SK-N-SH (cell line): ENCODE results near the gene AGRP. TPM values are rescaled to one million over a fixed set of nuclear protein-coding genes. Genes with fewer than 3 reads are reported as not detected.

ENCODE experiments used
- CTCF ChIA-PET: fragments of 300-600, 350-600 bp; formaldehyde crosslinking; extraction: SDS; loops from one replicate; lab custom pipeline; 2021; lab: Yijun Ruan, JAX
- POLR2A ChIA-PET: fragments of 350-600 bp; sonication (Branson Sonifier 250); formaldehyde crosslinking; extraction: SDS; loops from one replicate; lab custom pipeline; 2020; ENCODE audit warnings: antibody characterized with exemption, inconsistent platforms; lab: Yijun Ruan, JAX
- DNase-seq: peaks from one replicate; pipeline ENCODE4 v3.0.0; 2012
- H2AFZ ChIP-seq: fragments of 200-600 bp; sonication (generic); 2 replicates; pipeline ENCODE4 v1.8.1; 2016; ENCODE audit warnings: antibody characterized with exemption, mild to moderate bottlenecking, low read depth
- H3F3A ChIP-seq: fragments of 200-600 bp; sonication (generic); replicated peaks from 2 replicates; pipeline ENCODE3; 2016; ENCODE audit warnings: antibody characterized with exemption, mild to moderate bottlenecking; ENCODE audit not compliant: insufficient read depth
- H3K27ac ChIP-seq, 2 experiments: fragments of 200-500 bp in 1 of 2; fragments of 200-600 bp in 1 of 2; sonication (Bioruptor generic) in 1 of 2; sonication (generic), shearing (Covaris generic) in 1 of 2; 2 replicates each; pipeline versions ENCODE4 v1.5.1 to v1.6.1; 2014 to 2016; ENCODE audit warnings: low read depth in 2 of 2, inconsistent platforms in 1 of 2, low read length in 1 of 2, mild to moderate bottlenecking in 1 of 2, mixed read lengths in 1 of 2
- H3K27me3 ChIP-seq: fragments of 200-600 bp; sonication (generic), shearing (Covaris generic); 2 replicates; pipeline ENCODE4 v1.6.1; 2016; ENCODE audit warnings: mixed run types; ENCODE audit not compliant: insufficient read depth
- H3K36me3 ChIP-seq, 2 experiments: fragments of 200-500 bp in 1 of 2; fragments of 200-600 bp in 1 of 2; sonication (Bioruptor generic) in 1 of 2; sonication (generic) in 1 of 2; replicated peaks in 1 of 2; 2 replicates each; pipeline versions ENCODE3 to v1.5.1; 2014 to 2016; ENCODE audit warnings: low read length in 1 of 2, mild to moderate bottlenecking in 1 of 2; ENCODE audit not compliant: insufficient read depth in 2 of 2, control insufficient read depth in 1 of 2
- H3K4me1 ChIP-seq, 2 experiments: fragments of 200-500 bp in 1 of 2; fragments of 200-600 bp in 1 of 2; sonication (Bioruptor generic) in 1 of 2; sonication (generic), shearing (Covaris generic) in 1 of 2; 2 replicates each; pipeline versions ENCODE4 v1.5.1 to v1.6.1; 2014 to 2016; ENCODE audit warnings: low read depth in 1 of 2, low read length in 1 of 2, mixed run types in 1 of 2; ENCODE audit not compliant: insufficient read depth in 2 of 2, control insufficient read depth in 1 of 2
- H3K4me2 ChIP-seq: fragments of 200-600 bp; sonication (generic), shearing (Covaris generic); 2 replicates; pipeline ENCODE4 v1.6.1; 2017; ENCODE audit warnings: mixed run types
- H3K4me3 ChIP-seq, 2 experiments: fragments of 200-500 bp in 1 of 2; fragments of 200-600 bp in 1 of 2; sonication (Bioruptor generic) in 1 of 2; sonication (generic), shearing (Covaris generic) in 1 of 2; 2 replicates each; pipeline versions ENCODE4 v1.5.1 to v1.8.1; 2014 to 2016; ENCODE audit warnings: low read depth in 2 of 2, inconsistent platforms in 1 of 2, low read length in 1 of 2, mild to moderate bottlenecking in 1 of 2, mixed read lengths in 1 of 2, moderate library complexity in 1 of 2
- H3K79me2 ChIP-seq: fragments of 200-600 bp; sonication (generic); 2 replicates; pipeline ENCODE4 v1.8.1; 2017; ENCODE audit warnings: mild to moderate bottlenecking; ENCODE audit not compliant: insufficient read depth
- H3K9ac ChIP-seq: fragments of 200-600 bp; sonication (generic); 2 replicates; pipeline ENCODE4 v1.6.1; 2017; ENCODE audit warnings: mixed run types
- H3K9me2 ChIP-seq: fragments of 200-600 bp; sonication (generic); 2 replicates; pipeline ENCODE4 v1.6.1; 2017; ENCODE audit warnings: mixed run types
- H3K9me3 ChIP-seq: fragments of 200-600 bp; sonication (generic); 2 replicates; pipeline ENCODE4 v1.6.1; 2017; ENCODE audit warnings: mixed run types, mild to moderate bottlenecking, moderate library complexity
- H4K20me1 ChIP-seq: fragments of 200-600 bp; sonication (generic); 2 replicates; pipeline ENCODE4 v1.6.1; 2017; ENCODE audit warnings: mild to moderate bottlenecking, mixed run types; ENCODE audit not compliant: insufficient read depth
- CHD2 ChIP-seq: fragments of 150-350 bp; IDR thresholded peaks from 2 replicates; pipeline ENCODE4 v1.6.1; 2018; ENCODE audit warnings: low read length; ENCODE audit not compliant: partially characterized antibody
- EZH2phosphoT487 ChIP-seq: fragments of 200-600 bp; sonication (generic); IDR thresholded peaks from 2 replicates; pipeline ENCODE4 v1.6.1; 2017; ENCODE audit warnings: low read depth, mixed run types, mild to moderate bottlenecking, antibody characterized with exemption, moderate library complexity, borderline replicate concordance
- GATA2 ChIP-seq: sonication (generic); formaldehyde crosslinking; IDR thresholded peaks from 2 replicates; pipeline ENCODE4 v1.5.0; 2020; ENCODE audit warnings: mild to moderate bottlenecking, missing genetic modification reagents
- JUND ChIP-seq: IDR thresholded peaks from 2 replicates; pipeline ENCODE4 v1.4.0; 2012
- MEF2A ChIP-seq: IDR thresholded peaks from 2 replicates; pipeline ENCODE4 v1.4.0; 2012; ENCODE audit warnings: low read depth, borderline replicate concordance
- NRF1 ChIP-seq: IDR thresholded peaks from 2 replicates; pipeline ENCODE4 v1.6.1; 2012; ENCODE audit warnings: low read depth, mild to moderate bottlenecking, low read length
- POLR2AphosphoS5 ChIP-seq: IDR thresholded peaks from 2 replicates; pipeline ENCODE4 v1.6.1; 2012; ENCODE audit warnings: low read depth, low read length
- RXRA ChIP-seq: IDR thresholded peaks from 2 replicates; pipeline ENCODE4 v1.4.0; 2012; ENCODE audit warnings: low read depth, mild to moderate bottlenecking, borderline replicate concordance
- TAF1 ChIP-seq: IDR thresholded peaks from 2 replicates; pipeline ENCODE4 v1.6.1; 2012; ENCODE audit warnings: low read depth, mild to moderate bottlenecking, low read length, moderate library complexity, borderline replicate concordance
- TEAD4 ChIP-seq: IDR thresholded peaks from 2 replicates; pipeline ENCODE4 v1.4.0; 2012; ENCODE audit warnings: mild to moderate bottlenecking, borderline replicate concordance; ENCODE audit not compliant: insufficient read depth
- USF2 ChIP-seq: fragments of 150-350 bp; IDR thresholded peaks from 2 replicates; pipeline ENCODE4 v1.6.1; 2017; ENCODE audit warnings: antibody characterized with exemption, low read length, low read depth, borderline replicate concordance
- WGBS: methylation state at CpG from one replicate; pipeline ENCODE4 v1.1.6; 2017; ENCODE audit warnings: low lambda C conversion rate; 5-methylcytosine and 5-hydroxymethylcytosine counted together
- polyA plus RNA-seq, 3 experiments: library from polyadenylated mRNA; depleted of rRNA; stranded (reverse); fragments of >200 nt; gene quantifications; 2 replicates each; pipeline ENCODE4 v1.2.3, GENCODE V29; 2012

Gene AGRP
- polyA plus RNA-seq, 1 of the 3 experiments (the other 2 are of a cell fraction), result not detected

GRCh38 chr16:67443265-67443664 is 40.1 kb downstream of the AGRP start:
- H2AFZ ChIP-seq, result no peak overlapping the region
- H3K4me3 ChIP-seq, result no peak overlapping the region
- no peaks in the 10 kb centered on the region for H3K27me3 ChIP-seq
- no peaks in the 10 kb centered on the region for H3K9me3 ChIP-seq
- DNase-seq, result no peak
- peaks cover 4% of the 10 kb centered on the region; the same call in 1 of the 2 replicates for H3K79me2 ChIP-seq
- H3K36me3 ChIP-seq, result peaks cover 0 to 33% of the 10 kb centered on the region in 2 experiments
- no peak overlapping the region for H3K4me2 ChIP-seq
- ChIA-PET CTCF (interaction anchor here (0.8 to 6.7 kb wide), 7 partner anchors 8 to 165 kb away, joined by 3 to 35 read pairs (median 3); partner anchors contain the start of gene ATP6V0D1), POLR2A (interaction anchor here (0.8 to 1.5 kb wide), 2 partner anchors 8 to 12 kb away, joined by 3 to 4 read pairs; partner anchors contain the start of gene HSD11B2)
- TF ChIP-seq JUND (no peak), RXRA (no peak), TEAD4 (no peak), TAF1 (no peak), CHD2 (no peak), EZH2phosphoT487 (no peak), NRF1 (no peak), USF2 (no peak), MEF2A (no peak)
- WGBS, result 96% methylated on average over 5 of the region's 6 CpGs
- no peaks in the 10 kb centered on the region for H3F3A ChIP-seq
- no peak overlapping the region for H3K9ac ChIP-seq
- peaks cover 0 to 44% of the 10 kb centered on the region in 2 experiments; a peak in 1 of 4 replicates for H3K4me1 ChIP-seq
- peaks cover 25% of the 10 kb centered on the region; the same call in 1 of the 2 replicates for H4K20me1 ChIP-seq
- H3K27ac ChIP-seq, result peak overlapping the region in 1 of 2 experiments; percentile 14; a peak in 1 of 4 replicates
- no peaks in the 10 kb centered on the region for H3K9me2 ChIP-seq

- peak; percentile 60 for DNase-seq
- Histone ChIP-seq H3K4me3 (no peak overlapping the region), H2AFZ (no peak overlapping the region), H3K27me3 (no peaks in the 10 kb centered on the region), H4K20me1 (peaks cover 22% of the 10 kb centered on the region; the same call in 1 of the 2 replicates), H3K79me2 (peaks cover 4% of the 10 kb centered on the region; the same call in 1 of the 2 replicates), H3K9ac (no peak overlapping the region), H3K9me2 (no peaks in the 10 kb centered on the region), H3K36me3 (peaks cover 3 to 38% of the 10 kb centered on the region in 2 experiments), H3K27ac (peak overlapping the region in 1 of 2 experiments; percentile 14; a peak in 1 of 4 replicates), H3K4me1 (peaks cover 0 to 44% of the 10 kb centered on the region in 2 experiments; a peak in 1 of 4 replicates), H3K4me2 (no peak overlapping the region), H3F3A (no peaks in the 10 kb centered on the region), H3K9me3 (no peaks in the 10 kb centered on the region)
- WGBS, result 97% methylated on average over 7 of the region's 13 CpGs
- CTCF ChIA-PET, result interaction anchor here (0.9 to 6.7 kb wide), 5 partner anchors 12 to 164 kb away, joined by 3 to 35 read pairs (median 6); partner anchors contain the start of genes ATP6V0D1 and HSD11B2
- POLR2A ChIA-PET, result interaction anchor here (0.8 to 1.5 kb wide), 2 partner anchors 9 to 12 kb away, joined by 3 to 4 read pairs; partner anchors contain the start of gene HSD11B2
- TF ChIP-seq GATA2 (CRISPR knock-in tag), result peak; percentile 48; the same call in 1 of the 2 replicates
- TF ChIP-seq POLR2AphosphoS5, result no peak
These were observed 40.6 kb downstream of the AGRP start for GRCh38 chr16:67442581-67443255.
